IMR-90 (cell line): Measurements from ENCODE around the gene FXYD6. TPM values are rescaled to one million over a fixed set of nuclear protein-coding genes. Genes with fewer than 3 reads are reported as not detected.
A peak's percentile ranks its signal among the peaks of the same experiment; 100 is the strongest.

Source experiments
- ATAC-seq: fragments of 200-7000 bp; cut with Tn5 transposase; 2 replicates; pipeline ENCODE4 v1.9.1; 2020; ENCODE audit warnings: low read depth, mild to moderate bottlenecking, moderate library complexity
- BruUV-seq: library from RNA; stranded (reverse); fragments of 400-500 nt; replicated peaks from 2 replicates; lab custom pipeline; 2021; lab: Mats Ljungman, UMichigan
- CTCF ChIA-PET: fragments of 300-600 bp; formaldehyde crosslinking; extraction: SDS; loops from one replicate; lab custom pipeline; 2021; ENCODE audit warnings: antibody characterized with exemption; lab: Yijun Ruan, JAX
- POLR2A ChIA-PET: fragments of 300-600 bp; sonication (Branson Sonifier 250); formaldehyde crosslinking; loops from one replicate; lab custom pipeline; 2022; ENCODE audit warnings: antibody characterized with exemption; ENCODE audit not compliant: unreplicated experiment; lab: Charles Lee
- DNase-seq: peaks from one replicate; pipeline ENCODE4 v3.0.0; 2013
- H2AFZ ChIP-seq: replicated peaks from 2 replicates; pipeline ENCODE3; 2013; ENCODE audit warnings: low read length, mild to moderate bottlenecking; ENCODE audit not compliant: poor library complexity
- H2AK5ac ChIP-seq: 2 replicates; pipeline ENCODE4 v1.6.1; 2013; ENCODE audit warnings: low read depth, low read length, inconsistent platforms
- H2AK9ac ChIP-seq: replicated peaks from 2 replicates; pipeline ENCODE3; 2013; ENCODE audit warnings: mild to moderate bottlenecking, low read depth, low read length, moderate library complexity; ENCODE audit not compliant: poor library complexity
- H2BK120ac ChIP-seq: 2 replicates; pipeline ENCODE4 v1.6.1; 2013; ENCODE audit warnings: low read depth, low read length, inconsistent platforms
- H2BK15ac ChIP-seq: 3 replicates; pipeline ENCODE4 v1.6.1; 2013; ENCODE audit warnings: low read depth, low read length, inconsistent platforms
- H2BK20ac ChIP-seq: 2 replicates; pipeline ENCODE4 v1.6.1; 2013; ENCODE audit warnings: low read depth, mild to moderate bottlenecking, inconsistent platforms, low read length, moderate library complexity
- H2BK5ac ChIP-seq: 2 replicates; pipeline ENCODE4 v1.6.1; 2013; ENCODE audit warnings: mild to moderate bottlenecking, low read depth, low read length, inconsistent platforms; ENCODE audit not compliant: poor library complexity, severe bottlenecking
- H3K14ac ChIP-seq: replicated peaks from 2 replicates; pipeline ENCODE4 v1.6.1; 2013; ENCODE audit warnings: low read depth, low read length, inconsistent platforms
- H3K18ac ChIP-seq: 2 replicates; pipeline ENCODE4 v1.6.1; 2013; ENCODE audit warnings: low read depth, low read length, control low read depth
- H3K23ac ChIP-seq: 2 replicates; pipeline ENCODE4 v1.6.1; 2013; ENCODE audit warnings: low read depth, low read length, inconsistent platforms
- H3K27ac ChIP-seq: 2 replicates; pipeline ENCODE4 v1.5.1; 2013; ENCODE audit warnings: mild to moderate bottlenecking, control low read depth, low read length; ENCODE audit not compliant: insufficient read depth
- H3K27me3 ChIP-seq: 2 replicates; pipeline ENCODE4 v1.6.1; 2013; ENCODE audit warnings: low read length; ENCODE audit not compliant: control insufficient read depth, insufficient read depth
- H3K36me3 ChIP-seq: 2 replicates; pipeline ENCODE4 v1.6.1; 2013; ENCODE audit warnings: low read length, mixed read lengths; ENCODE audit not compliant: control insufficient read depth, insufficient read depth
- H3K4ac ChIP-seq: 2 replicates; pipeline ENCODE4 v1.6.1; 2013; ENCODE audit warnings: low read depth, low read length, inconsistent platforms
- H3K4me1 ChIP-seq: 2 replicates; pipeline ENCODE4 v1.6.1; 2013; ENCODE audit warnings: low read length, mixed read lengths; ENCODE audit not compliant: control insufficient read depth, insufficient read depth
- H3K4me2 ChIP-seq: 2 replicates; pipeline ENCODE4 v1.6.1; 2013; ENCODE audit warnings: low read depth, mild to moderate bottlenecking, control low read depth, low read length, moderate library complexity
- H3K4me3 ChIP-seq: 2 replicates; pipeline ENCODE4 v1.5.1; 2013; ENCODE audit warnings: low read depth, mild to moderate bottlenecking, control low read depth, low read length, moderate library complexity; ENCODE audit not compliant: insufficient read depth
- H3K56ac ChIP-seq: 2 replicates; pipeline ENCODE4 v1.6.1; 2013; ENCODE audit warnings: low read length, inconsistent platforms; ENCODE audit not compliant: insufficient read depth; ENCODE audit errors: extremely low read depth
- H3K79me1 ChIP-seq, 2 experiments: 2 replicates each; pipeline ENCODE4 v1.6.1; 2013; ENCODE audit warnings: low read length in 2 of 2, inconsistent platforms in 1 of 2, low read depth in 1 of 2
- H3K9ac ChIP-seq: 2 replicates; pipeline ENCODE4 v1.6.1; 2013; ENCODE audit warnings: low read depth, low read length, control low read depth
- H3K9me1 ChIP-seq: 2 replicates; pipeline ENCODE4 v1.6.1; 2013; ENCODE audit warnings: low read length, inconsistent platforms; ENCODE audit not compliant: insufficient read depth
- H3K9me3 ChIP-seq: 2 replicates; pipeline ENCODE4 v1.6.1; 2013; ENCODE audit warnings: low read length; ENCODE audit not compliant: control insufficient read depth, insufficient read depth
- H4K20me1 ChIP-seq: 2 replicates; pipeline ENCODE4 v1.6.1; 2013; ENCODE audit warnings: low read length, inconsistent platforms; ENCODE audit not compliant: insufficient read depth
- H4K5ac ChIP-seq: 2 replicates; pipeline ENCODE4 v1.6.1; 2013; ENCODE audit warnings: mild to moderate bottlenecking, low read depth, low read length, control low read depth
- H4K8ac ChIP-seq, 2 experiments: 2 replicates each; pipeline ENCODE4 v1.6.1; 2013; ENCODE audit warnings: low read depth in 2 of 2, low read length in 2 of 2, control low read depth in 1 of 2, inconsistent platforms in 1 of 2
- H4K91ac ChIP-seq: 2 replicates; pipeline ENCODE4 v1.6.1; 2013; ENCODE audit warnings: low read depth, low read length, inconsistent platforms; ENCODE audit not compliant: insufficient read depth
- MAFK ChIP-seq: IDR thresholded peaks from 2 replicates; pipeline ENCODE4 v1.6.1; 2012; ENCODE audit warnings: low read depth, low read length, improper control_type of control experiment
- RAD21 ChIP-seq: IDR thresholded peaks from 2 replicates; pipeline ENCODE4 v1.6.1; 2012; ENCODE audit warnings: low read length, improper control_type of control experiment
- SMC3 ChIP-seq: fragments of 150-350 bp; IDR thresholded peaks from 2 replicates; pipeline ENCODE4 v1.6.1; 2016; ENCODE audit warnings: low read depth, mild to moderate bottlenecking, antibody characterized with exemption, low read length, moderate library complexity
- WGBS, 2 experiments: methylation state at CpG; one replicate each; pipeline versions ENCODE4 v1.1.5 to v1.1.7; 2013; ENCODE audit warnings: missing lambda C conversion rate in 2 of 2; ENCODE audit not compliant: insufficient read length in 1 of 2; ENCODE audit errors: extremely low coverage in 2 of 2; 5-methylcytosine and 5-hydroxymethylcytosine counted together
- dilution Hi-C: fragments of 300-500 bp; cut with HindIII; formaldehyde crosslinking; loops from one replicate; pipeline ENCODE4 v1.14.3; 2018; ENCODE audit warnings: low sequenced_read_pairs; ENCODE audit not compliant: unreplicated experiment
- in situ Hi-C: fragments of 300-500 bp; cut with MboI; formaldehyde crosslinking; loops from 3 replicates; pipeline ENCODE4 v1.14.3; 2019; ENCODE audit warnings: low sequenced_read_pairs, inconsistent platforms, mixed read lengths
- intact Hi-C: fragments of 100-400 bp; cut with micrococcal nuclease; formaldehyde crosslinking; loops from 2 replicates; pipeline ENCODE4 v1.10.0; 2022
- polyA plus RNA-seq, 3 experiments: library from polyadenylated mRNA; depleted of rRNA; stranded (reverse); fragments of >200 nt; gene quantifications; 2 replicates each; pipeline ENCODE4 v1.2.3, GENCODE V29; 2012; ENCODE audit warnings: low replicate concordance in 1 of 3
- total RNA-seq: library from RNA; depleted of rRNA; stranded (reverse); fragments of >200 nt; gene quantifications from 2 replicates; pipeline ENCODE4 v1.2.3, GENCODE V29; 2012
- TF ChIP-seq, protein P1 (sequence below): conservative IDR thresholded peaks from 2 replicates; pipeline ENCODE4 v1.5.1; 2012; ENCODE audit warnings: mild to moderate bottlenecking, low read depth, low read length, improper control_type of control experiment

Gene FXYD6
- total and polyA plus RNA-seq, 2 of the 4 experiments (the other 2 are of a cell fraction) = 0.32 TPM; not detected in 1

DNA sequence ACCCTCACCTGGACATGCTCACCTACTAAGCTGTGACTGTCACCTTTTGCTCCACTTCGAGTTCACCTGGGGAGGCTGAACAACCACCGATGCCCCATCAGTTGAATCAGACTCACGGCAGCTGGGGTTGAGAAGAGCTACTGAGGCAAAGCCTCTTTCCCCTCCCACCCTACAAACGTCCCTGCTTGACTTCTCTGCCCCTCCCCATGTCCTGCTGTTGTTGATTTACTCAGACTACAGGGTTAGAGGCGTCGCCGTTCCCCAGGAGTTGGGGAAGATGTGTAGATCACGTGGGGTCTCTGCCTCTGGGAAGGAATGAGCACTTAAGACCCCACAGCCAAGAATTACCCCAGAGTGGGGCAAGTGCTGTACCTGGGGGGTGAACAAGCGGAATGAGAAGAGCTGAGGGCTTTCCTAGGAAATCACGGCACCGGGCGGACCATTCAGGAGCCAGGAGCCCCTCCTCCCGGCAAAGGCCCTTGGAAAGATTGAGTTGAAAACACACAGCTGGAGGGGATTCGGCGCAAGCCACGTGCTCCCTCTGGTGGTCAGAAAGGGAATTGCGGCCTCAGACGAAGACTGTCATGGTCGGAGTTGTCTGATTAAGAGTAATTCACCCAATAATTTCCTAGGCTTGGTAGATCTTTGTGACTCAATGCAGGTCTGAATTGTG is 59.0 kb downstream of the FXYD6 start:
- DNase-seq = peak; percentile 65
- Histone ChIP-seq H3K56ac (no peak overlapping the region), H3K23ac (no peak overlapping the region), H3K9me3 (no peaks in the 10 kb centered on the region), H2BK20ac (no peak overlapping the region), H4K8ac (peak overlapping the region in 1 of 2 experiments; percentile 16; a peak in 2 of 4 replicates), H2AFZ (peak overlapping the region; percentile 84), H3K18ac (no peak overlapping the region), H3K14ac (no peak overlapping the region), H4K5ac (no peak overlapping the region), H3K4ac (no peak overlapping the region), H3K4me3 (no peak overlapping the region), H3K4me2 (peak overlapping the region; percentile 8; the same call in 1 of the 2 replicates), H3K9ac (no peak overlapping the region), H4K20me1 (no peaks in the 10 kb centered on the region), H2BK5ac (no peak overlapping the region), H3K27me3 (no peaks in the 10 kb centered on the region; the same call in 1 of the 2 replicates), H3K36me3 (no peaks in the 10 kb centered on the region), H3K79me1 (no peaks in the 10 kb centered on the region), H3K27ac (no peak overlapping the region), H2AK9ac (no peak overlapping the region), H3K9me1 (no peaks in the 10 kb centered on the region), H2BK15ac (no peak overlapping the region), H3K4me1 (peaks cover 2% of the 10 kb centered on the region; the same call in 1 of the 2 replicates), H2AK5ac (no peak overlapping the region), H2BK120ac (no peak overlapping the region), H4K91ac (no peak overlapping the region)
- no TSS peak for BruUV-seq
- ATAC-seq = peak; percentile 81
- POLR2A ChIA-PET = no interaction called here
- dilution Hi-C loops = no loop called here
- no CpG with 5 or more reads among the region's 19 CpGs for WGBS, 2 experiments
- CTCF ChIA-PET = interaction anchor here (0.6 to 2.6 kb wide), 17 partner anchors 10 to 490 kb away, joined by 3 to 17 read pairs (median 4); partner anchors contain the start of gene CEP164
- TF ChIP-seq, protein P1, sequence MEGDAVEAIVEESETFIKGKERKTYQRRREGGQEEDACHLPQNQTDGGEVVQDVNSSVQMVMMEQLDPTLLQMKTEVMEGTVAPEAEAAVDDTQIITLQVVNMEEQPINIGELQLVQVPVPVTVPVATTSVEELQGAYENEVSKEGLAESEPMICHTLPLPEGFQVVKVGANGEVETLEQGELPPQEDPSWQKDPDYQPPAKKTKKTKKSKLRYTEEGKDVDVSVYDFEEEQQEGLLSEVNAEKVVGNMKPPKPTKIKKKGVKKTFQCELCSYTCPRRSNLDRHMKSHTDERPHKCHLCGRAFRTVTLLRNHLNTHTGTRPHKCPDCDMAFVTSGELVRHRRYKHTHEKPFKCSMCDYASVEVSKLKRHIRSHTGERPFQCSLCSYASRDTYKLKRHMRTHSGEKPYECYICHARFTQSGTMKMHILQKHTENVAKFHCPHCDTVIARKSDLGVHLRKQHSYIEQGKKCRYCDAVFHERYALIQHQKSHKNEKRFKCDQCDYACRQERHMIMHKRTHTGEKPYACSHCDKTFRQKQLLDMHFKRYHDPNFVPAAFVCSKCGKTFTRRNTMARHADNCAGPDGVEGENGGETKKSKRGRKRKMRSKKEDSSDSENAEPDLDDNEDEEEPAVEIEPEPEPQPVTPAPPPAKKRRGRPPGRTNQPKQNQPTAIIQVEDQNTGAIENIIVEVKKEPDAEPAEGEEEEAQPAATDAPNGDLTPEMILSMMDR = peak; percentile 95
- TF ChIP-seq RAD21 (peak; percentile 73), MAFK (no peak), SMC3 (peak; percentile 72)
- intact Hi-C loops = loop anchor here (1.0 kb wide), 3 partner anchors 10 to 391 kb away; no protein-coding TSS in a partner anchor
- in situ Hi-C loops = no loop called here
